Activated naive CD8-positive, alpha-beta T cell treated with anti-CD3 and anti-CD28 coated beads, Interleukin-2, amount 50 U/mL, for 16 hours (primary cell): ENCODE measurements around the gene CDH5.

Experiments
- DNase-seq: peaks from one replicate; pipeline ENCODE4 v3.0.0-alpha.2; 2020; ENCODE audit warnings: low read depth, low spot score

Gene CDH5

GRCh38 chr16:66373667-66374066, 7.2 kb downstream of the CDH5 start:
- DNase-seq, result no peak

- DNase-seq, result no peak
These were observed 7.7 kb downstream of the CDH5 start for GRCh38 chr16:66374176-66374575.

GRCh38 chr16:66375451-66375850, 9.0 kb downstream of the CDH5 start:
- DNase-seq, result no peak

GRCh38 chr16:66376114-66376513, 9.6 kb downstream of the CDH5 start:
- DNase-seq, result no peak

GRCh38 chr16:66376577-66377305, 10.2 kb downstream of the CDH5 start:
- DNase-seq, result no peak

- DNase-seq, result no peak
These were observed 10.8 kb downstream of the CDH5 start for GRCh38 chr16:66377324-66377723.

GRCh38 chr16:66378741-66379570, 12.5 kb downstream of the CDH5 start:
- DNase-seq, result no peak

- no peak for DNase-seq
These were observed 13.1 kb downstream of the CDH5 start for GRCh38 chr16:66379571-66379941.

- no peak for DNase-seq
These were observed 13.9 kb downstream of the CDH5 start for GRCh38 chr16:66380421-66380820.

GRCh38 chr16:66381585-66382170, 15.2 kb downstream of the CDH5 start:
- DNase-seq, result no peak

- DNase-seq, result no peak
These were observed 15.9 kb downstream of the CDH5 start for GRCh38 chr16:66382171-66382965.

- no peak for DNase-seq
These were observed 16.4 kb downstream of the CDH5 start for GRCh38 chr16:66382966-66383299.

- no peak for DNase-seq
These were observed 17.1 kb downstream of the CDH5 start for GRCh38 chr16:66383551-66383950.

GRCh38 chr16:66385415-66385814, 18.9 kb downstream of the CDH5 start:
- DNase-seq, result no peak

- DNase-seq, result no peak
These were observed 20.4 kb downstream of the CDH5 start for GRCh38 chr16:66386629-66387622.

GRCh38 chr16:66387817-66388332, 21.4 kb downstream of the CDH5 start:
- no peak for DNase-seq

GRCh38 chr16:66388350-66389139, 22.1 kb downstream of the CDH5 start:
- DNase-seq, result no peak

- DNase-seq, result no peak
These were observed 23.0 kb downstream of the CDH5 start for GRCh38 chr16:66389256-66390176.
